CD4-positive, alpha-beta T cell (primary cell): ENCODE results near the gene CD8A. TPM values are rescaled to one million over a fixed set of nuclear protein-coding genes. Genes with fewer than 3 reads are reported as not detected.

Source experiments
- ATAC-seq: fragments of 200-7000 bp; cut with Tn5 transposase; one replicate; pipeline ENCODE4 v1.10.0; 2022; ENCODE audit warnings: mild to moderate bottlenecking; ENCODE audit not compliant: poor library complexity
- CTCF ChIA-PET: fragments of 350-600 bp; sonication (Branson Sonifier 250); formaldehyde crosslinking; loops from one replicate; lab custom pipeline; 2021; ENCODE audit warnings: antibody characterized with exemption, inconsistent platforms; lab: Charles Lee
- POLR2A ChIA-PET: fragments of 350-600 bp; sonication (Branson Sonifier 250); formaldehyde crosslinking; loops from one replicate; lab custom pipeline; 2021; ENCODE audit warnings: antibody characterized with exemption, inconsistent platforms; lab: Charles Lee
- DNase-seq, 14 experiments: peaks; one replicate each; pipeline ENCODE4 v3.0.0-alpha.2; 2013 to 2020; ENCODE audit warnings: mixed read lengths in 2 of 14
- H3K27ac ChIP-seq, 2 donors: one replicate each; pipeline versions ENCODE4 v1.5.1 to v1.7.0; 2013; ENCODE audit warnings: low read length in 2 of 2, low read depth in 1 of 2, mild to moderate bottlenecking in 1 of 2
- H3K27me3 ChIP-seq, 2 experiments: 1 replicate in 1 of 2; 2 replicates in 1 of 2; pipeline versions ENCODE4 v1.6.1 to v1.7.0; 2013; ENCODE audit warnings: low read length in 2 of 2, control low read depth in 1 of 2, mild to moderate bottlenecking in 1 of 2, moderate library complexity in 1 of 2; ENCODE audit not compliant: insufficient read depth in 2 of 2, control insufficient read depth in 1 of 2
- H3K36me3 ChIP-seq: one replicate; pipeline ENCODE4 v1.6.1; 2013; ENCODE audit warnings: low read length, control low read depth; ENCODE audit not compliant: insufficient read depth
- H3K4me1 ChIP-seq: one replicate; pipeline ENCODE4 v1.6.1; 2013; ENCODE audit warnings: low read length, control low read depth; ENCODE audit not compliant: insufficient read depth
- H3K4me3 ChIP-seq: one replicate; pipeline ENCODE4 v1.5.1; 2013; ENCODE audit warnings: mild to moderate bottlenecking, low read length, moderate library complexity
- H3K9me3 ChIP-seq, 2 experiments: 1 replicate in 1 of 2; 2 replicates in 1 of 2; pipeline versions ENCODE4 v1.6.1 to v1.7.0; 2013; ENCODE audit warnings: low read length in 2 of 2, mild to moderate bottlenecking in 2 of 2, control low read depth in 1 of 2, moderate library complexity in 1 of 2; ENCODE audit not compliant: control insufficient read depth in 1 of 2, insufficient read depth in 1 of 2
- H3K27ac Mint-ChIP-seq: one replicate; pipeline ENCODE4 v1.8.0; 2020; ENCODE audit warnings: mixed read lengths
- H3K27me3 Mint-ChIP-seq: one replicate; pipeline ENCODE4 v1.8.0; 2021; ENCODE audit warnings: mixed read lengths
- H3K36me3 Mint-ChIP-seq: one replicate; pipeline ENCODE4 v1.8.0; 2021; ENCODE audit warnings: low read depth, mixed read lengths
- H3K4me1 Mint-ChIP-seq: one replicate; pipeline ENCODE4 v1.8.0; 2021; ENCODE audit warnings: low read depth, mixed read lengths
- H3K4me3 Mint-ChIP-seq: one replicate; pipeline ENCODE4 v1.8.0; 2020; ENCODE audit warnings: mild to moderate bottlenecking, mixed read lengths
- H3K9me3 Mint-ChIP-seq: one replicate; pipeline ENCODE4 v1.8.0; 2020; ENCODE audit warnings: mixed read lengths
- intact Hi-C, 2 experiments: fragments of 100-400 bp; cut with DNase I in 1 of 2; cut with micrococcal nuclease in 1 of 2; formaldehyde crosslinking; loops; one replicate each; pipeline versions ENCODE4 v1.15.1 to v1.9.0; 2023 to 2025; cut with DNase I, micrococcal nuclease
- total RNA-seq, 174 experiments: library from RNA in 2 of 174; stranded (reverse) in 2 of 174; gene quantifications; one replicate each; pipeline ENCODE4 v1.2.3 and lab custom pipeline; 2021 to 2026
- TF ChIP-seq, protein P1 (sequence below): fragments of 200-600 bp; IDR thresholded peaks from one replicate; pipeline ENCODE4 v1.8.0; 2022; ENCODE audit warnings: antibody characterized with exemption, mild to moderate bottlenecking

CD8A gene
- total RNA-seq, 2 experiments from 2014 or later, result 1.3 to 2.1 TPM

DNA sequence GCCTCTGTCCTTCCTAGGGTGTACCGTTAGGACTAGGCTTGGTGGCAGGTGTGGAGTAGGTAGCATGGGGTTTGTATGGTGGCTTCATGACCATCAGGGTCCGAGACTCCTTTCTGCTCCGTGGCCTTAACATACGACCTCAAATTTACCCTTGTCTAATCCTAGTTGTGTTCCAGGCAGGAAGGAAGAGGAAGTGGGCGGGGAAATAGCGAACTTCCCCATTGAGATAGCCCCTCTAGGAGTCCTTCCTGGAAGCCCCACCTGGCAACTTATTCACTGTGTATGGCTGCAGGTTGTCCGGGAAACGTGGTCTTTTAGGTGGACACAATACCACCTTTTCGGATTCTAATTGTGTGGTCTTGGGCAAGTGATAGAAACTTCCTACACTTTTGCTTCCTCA lies 9.3 kb downstream of the CD8A start:
- H3K27ac Mint-ChIP-seq, result no peak overlapping the region
- no peaks in the 10 kb centered on the region for H3K9me3 Mint-ChIP-seq
- intact Hi-C loops, result no loop called here

DNA sequence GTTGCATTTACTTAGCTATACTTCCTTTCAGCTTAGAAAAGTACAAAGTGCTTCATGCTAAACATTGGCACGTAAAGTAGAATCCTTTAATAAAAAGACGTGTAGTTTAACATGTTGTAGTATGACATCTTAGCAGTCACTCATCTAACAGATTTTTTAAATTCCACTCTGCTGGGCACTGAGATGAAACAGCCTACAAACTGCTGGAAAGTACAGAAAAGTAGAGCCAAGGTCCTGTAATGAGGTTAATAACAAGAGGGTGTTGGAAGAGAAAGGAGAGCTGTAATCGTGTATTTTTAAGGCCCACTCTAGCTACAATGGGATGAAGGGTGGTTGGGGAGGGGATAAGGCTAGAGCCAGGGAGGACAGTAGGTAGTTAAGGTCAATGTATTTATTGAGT lies 10.7 kb downstream of the CD8A start:
- no peak overlapping the region for H3K27ac ChIP-seq
- Mint-ChIP-seq H3K4me3 (no peak overlapping the region), H3K9me3 (no peaks in the 10 kb centered on the region), H3K27me3 (no peaks in the 10 kb centered on the region), H3K4me1 (no peaks in the 10 kb centered on the region), H3K36me3 (peaks cover 17% of the 10 kb centered on the region), H3K27ac (no peak overlapping the region)
- intact Hi-C loops, result no loop called here
- no peak for DNase-seq
- no peak overlapping the region for H3K4me3 ChIP-seq
- ChIA-PET CTCF (no interaction called here), POLR2A (no interaction called here)
- no peak for ATAC-seq
- no peaks in the 10 kb centered on the region for H3K27me3 ChIP-seq
- H3K36me3 ChIP-seq, result peaks cover 10% of the 10 kb centered on the region
- no peaks in the 10 kb centered on the region for H3K9me3 ChIP-seq
- no peaks in the 10 kb centered on the region for H3K4me1 ChIP-seq
- TF ChIP-seq, protein P1, sequence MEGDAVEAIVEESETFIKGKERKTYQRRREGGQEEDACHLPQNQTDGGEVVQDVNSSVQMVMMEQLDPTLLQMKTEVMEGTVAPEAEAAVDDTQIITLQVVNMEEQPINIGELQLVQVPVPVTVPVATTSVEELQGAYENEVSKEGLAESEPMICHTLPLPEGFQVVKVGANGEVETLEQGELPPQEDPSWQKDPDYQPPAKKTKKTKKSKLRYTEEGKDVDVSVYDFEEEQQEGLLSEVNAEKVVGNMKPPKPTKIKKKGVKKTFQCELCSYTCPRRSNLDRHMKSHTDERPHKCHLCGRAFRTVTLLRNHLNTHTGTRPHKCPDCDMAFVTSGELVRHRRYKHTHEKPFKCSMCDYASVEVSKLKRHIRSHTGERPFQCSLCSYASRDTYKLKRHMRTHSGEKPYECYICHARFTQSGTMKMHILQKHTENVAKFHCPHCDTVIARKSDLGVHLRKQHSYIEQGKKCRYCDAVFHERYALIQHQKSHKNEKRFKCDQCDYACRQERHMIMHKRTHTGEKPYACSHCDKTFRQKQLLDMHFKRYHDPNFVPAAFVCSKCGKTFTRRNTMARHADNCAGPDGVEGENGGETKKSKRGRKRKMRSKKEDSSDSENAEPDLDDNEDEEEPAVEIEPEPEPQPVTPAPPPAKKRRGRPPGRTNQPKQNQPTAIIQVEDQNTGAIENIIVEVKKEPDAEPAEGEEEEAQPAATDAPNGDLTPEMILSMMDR, result no peak

More for the DNA sequence above, 9.3 kb downstream of the CD8A start:
- DNase-seq, result no peak
- no peaks in the 10 kb centered on the region for H3K27me3 Mint-ChIP-seq
- POLR2A ChIA-PET, result no interaction called here
- CTCF ChIA-PET, result interaction anchor here (1.0 kb wide), 1 partner anchor 10 kb away, joined by 3 read pairs; no protein-coding TSS in a partner anchor
- TF ChIP-seq, protein P1, result no peak
- H3K27me3 ChIP-seq, result no peaks in the 10 kb centered on the region
- no peaks in the 10 kb centered on the region for H3K9me3 ChIP-seq
- H3K36me3 Mint-ChIP-seq, result peaks cover 7% of the 10 kb centered on the region
- no peak overlapping the region for H3K4me3 ChIP-seq
- no peaks in the 10 kb centered on the region for H3K4me1 ChIP-seq
- no peak overlapping the region for H3K27ac ChIP-seq
- no peaks in the 10 kb centered on the region for H3K36me3 ChIP-seq
- ATAC-seq, result no peak
- no peak overlapping the region for H3K4me3 Mint-ChIP-seq
- H3K4me1 Mint-ChIP-seq, result no peaks in the 10 kb centered on the region

DNA sequence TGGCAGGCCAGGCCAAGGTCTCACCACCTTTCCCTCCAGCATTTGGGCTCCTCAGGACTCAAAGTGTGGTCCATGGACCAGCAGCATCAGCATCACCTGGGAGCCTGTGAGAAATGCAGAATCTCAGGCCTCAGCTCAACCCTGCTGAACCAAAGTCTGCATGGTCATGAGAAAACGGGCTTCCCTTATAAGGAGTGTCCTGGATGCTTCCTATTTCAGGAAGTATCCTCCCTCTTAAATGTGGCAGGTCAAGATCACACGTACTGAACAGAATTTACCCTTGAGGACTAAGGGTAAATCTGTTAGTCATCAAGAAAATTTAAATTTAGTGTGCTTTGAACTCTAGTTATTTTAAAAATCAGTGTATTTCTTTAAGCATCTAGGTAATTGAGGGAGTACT lies 11.8 kb downstream of the CD8A start:
- H3K27ac Mint-ChIP-seq, result no peak overlapping the region
- H3K4me3 Mint-ChIP-seq, result no peak overlapping the region
- DNase-seq (no peak), ATAC-seq (no peak)
- H3K4me1 ChIP-seq, result no peaks in the 10 kb centered on the region
- intact Hi-C loops, result no loop called here
- no peaks in the 10 kb centered on the region for H3K9me3 ChIP-seq
- H3K27me3 Mint-ChIP-seq, result no peaks in the 10 kb centered on the region
- H3K4me3 ChIP-seq, result no peak overlapping the region
- CTCF ChIA-PET, result no interaction called here
- peaks cover 20% of the 10 kb centered on the region for H3K36me3 ChIP-seq
- H3K4me1 Mint-ChIP-seq, result no peaks in the 10 kb centered on the region
- no peaks in the 10 kb centered on the region for H3K9me3 Mint-ChIP-seq
- TF ChIP-seq, protein P1, result no peak
- H3K27ac ChIP-seq, result no peak overlapping the region
- peaks cover 27% of the 10 kb centered on the region for H3K36me3 Mint-ChIP-seq
- H3K27me3 ChIP-seq, result no peaks in the 10 kb centered on the region
- POLR2A ChIA-PET, result no interaction called here
